WTC11 (cell line): Measurements from ENCODE around the gene OR6J1. TPM values are rescaled to one million over a fixed set of nuclear protein-coding genes. Genes with fewer than 3 reads are reported as not detected.

Source experiments
- ATAC-seq: fragments of 200-7000 bp; cut with Tn5 transposase; 2 replicates; pipeline ENCODE4 v1.10.0; 2021; ENCODE audit warnings: mild to moderate bottlenecking, moderate library complexity
- CTCF ChIA-PET: fragments of 300-600 bp; sonication (Branson Sonifier 250); formaldehyde crosslinking; loops from one replicate; lab custom pipeline; 2021; ENCODE audit warnings: antibody characterized with exemption; lab: Charles Lee
- POLR2A ChIA-PET: fragments of 350-600 bp; sonication (Branson Sonifier 250); formaldehyde crosslinking; loops from one replicate; lab custom pipeline; 2021; ENCODE audit warnings: antibody characterized with exemption; lab: Charles Lee
- DNase-seq: peaks from one replicate; pipeline ENCODE4 v3.0.0; 2021; ENCODE audit warnings: low spot score
- H3K27ac Mint-ChIP-seq: 2 replicates; pipeline ENCODE4 v1.8.0; 2021; ENCODE audit warnings: mixed read lengths
- H3K27me3 Mint-ChIP-seq: 2 replicates; pipeline ENCODE4 v1.8.0; 2021; ENCODE audit warnings: low read depth, mild to moderate bottlenecking, moderate library complexity, mixed read lengths
- H3K36me3 Mint-ChIP-seq: 2 replicates; pipeline ENCODE4 v1.8.0; 2021; ENCODE audit warnings: mixed read lengths
- H3K4me1 Mint-ChIP-seq: 2 replicates; pipeline ENCODE4 v1.8.0; 2022; ENCODE audit warnings: mixed read lengths
- H3K4me3 Mint-ChIP-seq: 2 replicates; pipeline ENCODE4 v1.8.0; 2021; ENCODE audit warnings: mild to moderate bottlenecking, moderate library complexity, mixed read lengths
- H3K9me3 Mint-ChIP-seq: 2 replicates; pipeline ENCODE4 v1.8.0; 2021; ENCODE audit warnings: mixed read lengths
- ATF6 ChIP-seq: sonication (generic); formaldehyde crosslinking; IDR thresholded peaks from 2 replicates; pipeline ENCODE4 v1.8.1; 2023; ENCODE audit warnings: mild to moderate bottlenecking, missing genetic modification reagents
- CREB1 ChIP-seq: sonication (generic); formaldehyde crosslinking; IDR thresholded peaks from 2 replicates; pipeline ENCODE4 v1.8.0; 2023; ENCODE audit warnings: mild to moderate bottlenecking, missing genetic modification reagents
- FOXJ3 ChIP-seq: sonication (generic); formaldehyde crosslinking; IDR thresholded peaks from 2 replicates; pipeline ENCODE4 v1.9.0; 2021; ENCODE audit warnings: missing genetic modification reagents, mild to moderate bottlenecking, borderline replicate concordance
- ZNF671 ChIP-seq: fragments of 250-450 bp; sonication (Bioruptor Pico); IDR thresholded peaks from 2 replicates; pipeline ENCODE4 v1.8.0; 2021; ENCODE audit warnings: mild to moderate bottlenecking
- total RNA-seq: library from RNA; stranded (reverse); gene quantifications from 3 replicates; pipeline ENCODE4 v1.2.3, GENCODE V29; 2021
- TF ChIP-seq, protein P1 (sequence below): sonication (generic); formaldehyde crosslinking; IDR thresholded peaks from 2 replicates; pipeline ENCODE4 v1.8.1; 2022; ENCODE audit warnings: missing genetic modification reagents, borderline replicate concordance
- TF ChIP-seq, protein P2 (sequence below): sonication (generic); formaldehyde crosslinking; IDR thresholded peaks from 2 replicates; pipeline ENCODE4 v1.8.0; 2023; ENCODE audit warnings: mild to moderate bottlenecking, missing genetic modification reagents

OR6J1 gene
- total RNA-seq, 1 experiment from 2014 or later = not detected

DNA sequence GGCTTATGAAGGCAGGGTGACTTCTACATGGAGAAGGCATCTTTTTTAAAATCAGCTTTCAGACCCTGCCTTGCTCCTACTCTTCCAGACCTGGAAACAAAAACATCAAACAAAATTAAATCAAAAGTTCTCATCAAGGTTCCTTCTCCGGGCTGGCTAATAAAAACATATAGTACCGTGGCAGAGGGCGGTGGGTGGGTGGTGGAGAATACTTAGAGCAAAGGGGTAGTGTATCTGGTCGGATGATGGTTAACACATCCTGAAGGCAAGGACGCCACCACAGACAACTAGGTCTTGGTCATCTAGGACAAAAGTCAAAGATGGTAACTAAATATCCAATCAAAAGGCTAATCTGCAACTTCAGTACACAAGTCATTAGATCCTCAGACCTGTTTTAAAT, 56.9 kb downstream of the OR6J1 start (continued):
- no peak for TF ChIP-seq FOXJ3

DNA sequence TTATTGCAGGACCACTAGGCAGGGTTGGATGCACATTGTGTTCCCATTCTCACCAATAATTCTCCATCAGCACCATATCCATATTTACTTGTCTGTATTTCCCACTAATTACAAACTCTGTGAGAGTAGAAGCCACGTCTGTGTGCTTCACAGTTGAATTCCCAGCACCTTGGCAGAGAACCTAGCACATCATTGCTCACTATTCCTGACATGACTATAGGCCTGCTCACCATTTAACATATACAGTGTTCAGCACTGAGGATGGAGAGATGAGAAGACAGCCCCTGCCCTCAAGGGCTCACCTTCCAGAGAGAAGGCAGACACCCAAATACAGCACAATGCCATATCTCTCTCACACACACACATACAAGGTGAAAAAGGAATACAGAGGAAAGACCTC, 60.2 kb downstream of the OR6J1 start:
- H3K27me3 Mint-ChIP-seq = peaks cover under 1% of the 10 kb centered on the region
- CTCF ChIA-PET = interaction anchor here (2.2 kb wide), 1 partner anchor 13 kb away, joined by 17 read pairs; no protein-coding TSS in a partner anchor
- no peak for DNase-seq
- no peak for ATAC-seq
- TF ChIP-seq ZNF671 (CRISPR knock-in tag) (no peak), ATF6 (CRISPR knock-in tag) (no peak), CREB1 (CRISPR knock-in tag) (no peak)
- TF ChIP-seq, protein P1, sequence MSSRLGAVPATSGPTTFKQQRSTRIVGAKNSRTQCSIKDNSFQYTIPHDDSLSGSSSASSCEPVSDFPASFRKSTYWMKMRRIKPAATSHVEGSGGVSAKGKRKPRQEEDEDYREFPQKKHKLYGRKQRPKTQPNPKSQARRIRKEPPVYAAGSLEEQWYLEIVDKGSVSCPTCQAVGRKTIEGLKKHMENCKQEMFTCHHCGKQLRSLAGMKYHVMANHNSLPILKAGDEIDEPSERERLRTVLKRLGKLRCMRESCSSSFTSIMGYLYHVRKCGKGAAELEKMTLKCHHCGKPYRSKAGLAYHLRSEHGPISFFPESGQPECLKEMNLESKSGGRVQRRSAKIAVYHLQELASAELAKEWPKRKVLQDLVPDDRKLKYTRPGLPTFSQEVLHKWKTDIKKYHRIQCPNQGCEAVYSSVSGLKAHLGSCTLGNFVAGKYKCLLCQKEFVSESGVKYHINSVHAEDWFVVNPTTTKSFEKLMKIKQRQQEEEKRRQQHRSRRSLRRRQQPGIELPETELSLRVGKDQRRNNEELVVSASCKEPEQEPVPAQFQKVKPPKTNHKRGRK (CRISPR knock-in tag) = no peak
- TF ChIP-seq, protein P2, sequence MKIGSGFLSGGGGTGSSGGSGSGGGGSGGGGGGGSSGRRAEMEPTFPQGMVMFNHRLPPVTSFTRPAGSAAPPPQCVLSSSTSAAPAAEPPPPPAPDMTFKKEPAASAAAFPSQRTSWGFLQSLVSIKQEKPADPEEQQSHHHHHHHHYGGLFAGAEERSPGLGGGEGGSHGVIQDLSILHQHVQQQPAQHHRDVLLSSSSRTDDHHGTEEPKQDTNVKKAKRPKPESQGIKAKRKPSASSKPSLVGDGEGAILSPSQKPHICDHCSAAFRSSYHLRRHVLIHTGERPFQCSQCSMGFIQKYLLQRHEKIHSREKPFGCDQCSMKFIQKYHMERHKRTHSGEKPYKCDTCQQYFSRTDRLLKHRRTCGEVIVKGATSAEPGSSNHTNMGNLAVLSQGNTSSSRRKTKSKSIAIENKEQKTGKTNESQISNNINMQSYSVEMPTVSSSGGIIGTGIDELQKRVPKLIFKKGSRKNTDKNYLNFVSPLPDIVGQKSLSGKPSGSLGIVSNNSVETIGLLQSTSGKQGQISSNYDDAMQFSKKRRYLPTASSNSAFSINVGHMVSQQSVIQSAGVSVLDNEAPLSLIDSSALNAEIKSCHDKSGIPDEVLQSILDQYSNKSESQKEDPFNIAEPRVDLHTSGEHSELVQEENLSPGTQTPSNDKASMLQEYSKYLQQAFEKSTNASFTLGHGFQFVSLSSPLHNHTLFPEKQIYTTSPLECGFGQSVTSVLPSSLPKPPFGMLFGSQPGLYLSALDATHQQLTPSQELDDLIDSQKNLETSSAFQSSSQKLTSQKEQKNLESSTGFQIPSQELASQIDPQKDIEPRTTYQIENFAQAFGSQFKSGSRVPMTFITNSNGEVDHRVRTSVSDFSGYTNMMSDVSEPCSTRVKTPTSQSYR (CRISPR knock-in tag) = no peak
- TF ChIP-seq, all 79 proteins: peak for 0
- H3K9me3 Mint-ChIP-seq = no peaks in the 10 kb centered on the region
- H3K27ac Mint-ChIP-seq = no peak overlapping the region
- H3K4me1 Mint-ChIP-seq = peaks cover 13% of the 10 kb centered on the region
- no peaks in the 10 kb centered on the region for H3K36me3 Mint-ChIP-seq
- H3K4me3 Mint-ChIP-seq = no peak overlapping the region
- POLR2A ChIA-PET = no interaction called here

Other genes starting within 250 kb of the OR6J1 start
- gene DAD1, start 55.1 kb downstream of the OR6J1 start, total RNA-seq = 125 to 156 TPM (median 144 TPM) in 3 replicates
- gene ABHD4, start 46.1 kb downstream of the OR6J1 start, total RNA-seq = 33.5 to 36.1 TPM (median 33.9 TPM) in 3 replicates
- gene OXA1L, start 122.3 kb upstream of the OR6J1 start, total RNA-seq = 133 to 138 TPM (median 135 TPM) in 3 replicates
- 3.0 to 4.3 TPM (median 4.2 TPM) in 3 replicates for gene SLC7A7, start 171.1 kb upstream of the OR6J1 start, total RNA-seq
- 170 to 200 TPM (median 200 TPM) in 3 replicates for gene MRPL52, start 185.5 kb upstream of the OR6J1 start, total RNA-seq
- gene MMP14, start 192.2 kb upstream of the OR6J1 start, total RNA-seq = 81.6 to 94.4 TPM (median 83.9 TPM) in 3 replicates
- gene LRP10, start 227.4 kb upstream of the OR6J1 start, total RNA-seq = 18.4 to 24.0 TPM (median 19.0 TPM) in 3 replicates
- 1.1 to 1.5 TPM (median 1.5 TPM) in 3 replicates for gene REM2, start 238.9 kb upstream of the OR6J1 start, total RNA-seq